HG03558 (cell line): ENCODE measurements around the gene ETS2.

ENCODE experiments used
- ATAC-seq: cut with Tn5 transposase; IDR thresholded peaks from one replicate; pipeline ENCODE4 v1.9.1; 2021; ENCODE audit warnings: moderate number of reproducible peaks; ENCODE audit not compliant: unreplicated experiment; ENCODE audit errors: extremely low read depth

ETS2 gene

GRCh38 chr21:38777015-38777414 lies 28.7 kb upstream of the ETS2 start:
- ATAC-seq, result no peak

- no peak for ATAC-seq
Measured at GRCh38 chr21:38777531-38777930, 28.2 kb upstream of the ETS2 start.

GRCh38 chr21:38780879-38781278 lies 24.9 kb upstream of the ETS2 start:
- ATAC-seq, result peak; percentile 73

- ATAC-seq, result no peak
Measured at GRCh38 chr21:38784458-38785266, 21.1 kb upstream of the ETS2 start.

GRCh38 chr21:38785483-38785882 lies 20.2 kb upstream of the ETS2 start:
- no peak for ATAC-seq

GRCh38 chr21:38787016-38787415 lies 18.7 kb upstream of the ETS2 start:
- ATAC-seq, result no peak

- no peak for ATAC-seq
Measured at GRCh38 chr21:38787461-38788274, 18.1 kb upstream of the ETS2 start.

- no peak for ATAC-seq
Measured at GRCh38 chr21:38788275-38788905, 17.3 kb upstream of the ETS2 start.

- no peak for ATAC-seq
Measured at GRCh38 chr21:38789275-38789674, 16.5 kb upstream of the ETS2 start.

GRCh38 chr21:38790059-38790458 lies 15.7 kb upstream of the ETS2 start:
- ATAC-seq, result no peak

- ATAC-seq, result no peak
Measured at GRCh38 chr21:38790961-38791360, 14.8 kb upstream of the ETS2 start.

- no peak for ATAC-seq
Measured at GRCh38 chr21:38792676-38793459, 12.9 kb upstream of the ETS2 start.

- ATAC-seq, result no peak
Measured at GRCh38 chr21:38793926-38794713, 11.6 kb upstream of the ETS2 start.

- no peak for ATAC-seq
Measured at GRCh38 chr21:38794978-38795377, 10.8 kb upstream of the ETS2 start.

- no peak for ATAC-seq
Measured at GRCh38 chr21:38795475-38795874, 10.3 kb upstream of the ETS2 start.

GRCh38 chr21:38796424-38796823 lies 9.3 kb upstream of the ETS2 start:
- ATAC-seq, result no peak

GRCh38 chr21:38797470-38797869 lies 8.3 kb upstream of the ETS2 start:
- no peak for ATAC-seq

GRCh38 chr21:38798081-38798480 lies 7.6 kb upstream of the ETS2 start:
- no peak for ATAC-seq

- no peak for ATAC-seq
Measured at GRCh38 chr21:38798481-38798882, 7.2 kb upstream of the ETS2 start.
